B cell (primary cell): ENCODE measurements around the gene CBLN2.

Source experiments
- CTCF ChIP-seq: fragments of 200-600 bp; IDR thresholded peaks from one replicate; pipeline ENCODE4 v1.8.0; 2022; ENCODE audit warnings: antibody characterized with exemption, mild to moderate bottlenecking
- EZH2 ChIP-seq: IDR thresholded peaks from 2 replicates; pipeline ENCODE4 v1.6.1; 2012; ENCODE audit warnings: borderline replicate concordance, low read depth, mild to moderate bottlenecking, moderate library complexity, low read length; ENCODE audit not compliant: insufficient read depth, poor library complexity, severe bottlenecking

GRCh38 chr18:72542342-72542741, 1.8 kb downstream of the CBLN2 start:
- TF ChIP-seq CTCF (no peak), EZH2 (no peak)
